Left colon (tissue), 2 donors: ENCODE measurements around the gene KLHL20. TPM values are rescaled to one million over a fixed set of nuclear protein-coding genes. Genes with fewer than 3 reads are reported as not detected.
"Not testable (repeated sequence)": the region's sequence is repeated elsewhere in the genome, so short reads cannot be mapped to it uniquely, and the experiment has no call there.

ENCODE experiments used
- ATAC-seq: fragments of 200-7000 bp; cut with Tn5 transposase; one replicate; pipeline ENCODE4 v1.9.1; 2020; ENCODE audit warnings: mild to moderate bottlenecking, moderate library complexity
- DNase-seq, 2 donors: peaks; one replicate each; pipeline ENCODE4 v3.0.0-alpha.2; 2020
- intact Hi-C, 2 donors: fragments of 100-400 bp; cut with DNase I in 1 of 2; cut with micrococcal nuclease in 1 of 2; formaldehyde crosslinking; loops; one replicate each; pipeline versions ENCODE4 v1.11.2 to v1.14.0; 2022; cut with DNase I, micrococcal nuclease
- long read RNA-seq: library from polyadenylated mRNA; unstranded; transcript quantifications from one replicate; pipeline ENCODE4 v2.0.0, GENCODE V29; 2021
- total RNA-seq, 2 donors: library from RNA; stranded (reverse); fragmentation: NEBNext Ultra II Directional; extraction: Animal tissue kit (Norgen Biotek cat#: 25700); gene quantifications; one replicate each; pipeline ENCODE4 v1.2.1, GENCODE V29; 2021
- donor health status: DM: no; HTN: no; CAD: no.
- donor health status: DM: yes; HTN: yes; CAD: no.

The KLHL20 gene
- 10 to 100 TPM; 23.3 to 25.1 TPM for total RNA-seq
- long read RNA-seq, transcript KLHL20-201 (12 exons, 3,421 nt), result major isoform, 12 of 26 reads
- long read RNA-seq, partial matches to known transcripts, result 2 of 26 reads
- long read RNA-seq, other reads (novel, unspliced or antisense), result 12 of 26 reads

- DNase-seq, result peak; percentile 82 to 83
- intact Hi-C loops, result no loop called here
- ATAC-seq, result peak; percentile 97
Measured at GRCh38 chr1:173714759-173715537, at the start of gene KLHL20. KLHL20 (plus strand) TSS chr1:173714981; CDS start chr1:173716044, 1,063 bp downstream.

GRCh38 chr1:173666646-173667045, 48.1 kb upstream of the KLHL20 start:
- intact Hi-C loops, result no loop called here
- no peak for DNase-seq
- no peak for ATAC-seq

GRCh38 chr1:173669491-173669941, 45.3 kb upstream of the KLHL20 start, which contains the start of gene ANKRD45:
ANKRD45 (minus strand) TSS chr1:173669851; CDS start chr1:173659418, 10,433 bp downstream.
- intact Hi-C loops, result no loop called here
- no peak for ATAC-seq
- DNase-seq, result no peak

- intact Hi-C loops, ATAC-seq: not testable (repeated sequence)
Measured at GRCh38 chr1:173674496-173674895, 40.3 kb upstream of the KLHL20 start.

GRCh38 chr1:173680152-173680551, 34.6 kb upstream of the KLHL20 start:
- ATAC-seq, intact Hi-C loops, DNase-seq: not testable (repeated sequence)

More at GRCh38 chr1:173674496-173674895, 40.3 kb upstream of the KLHL20 start:
- not testable (repeated sequence) for DNase-seq

GRCh38 chr1:173682184-173682583, 32.6 kb upstream of the KLHL20 start:
- ATAC-seq, result no peak
- intact Hi-C loops, result no loop called here

GRCh38 chr1:173683838-173684237, 30.9 kb upstream of the KLHL20 start:
- intact Hi-C loops, result not testable (repeated sequence)
- DNase-seq (peak; percentile 12 to 52), ATAC-seq (peak; percentile 78)

More at GRCh38 chr1:173682184-173682583, 32.6 kb upstream of the KLHL20 start:
- no peak for DNase-seq

- ATAC-seq, DNase-seq, intact Hi-C loops: not testable (repeated sequence)
Measured at GRCh38 chr1:173685121-173685520, 29.7 kb upstream of the KLHL20 start.

- ATAC-seq (no peak), DNase-seq (no peak)
- intact Hi-C loops, result no loop called here
Measured at GRCh38 chr1:173688300-173688699, 26.5 kb upstream of the KLHL20 start.

GRCh38 chr1:173693238-173693637, 21.5 kb upstream of the KLHL20 start:
- intact Hi-C loops, result no loop called here
- ATAC-seq (no peak), DNase-seq (no peak)

- ATAC-seq, DNase-seq, intact Hi-C loops: not testable (repeated sequence)
Measured at GRCh38 chr1:173701299-173701698, 13.5 kb upstream of the KLHL20 start.

GRCh38 chr1:173702736-173703135, 12.0 kb upstream of the KLHL20 start:
- intact Hi-C loops, result no loop called here
- DNase-seq (no peak), ATAC-seq (no peak)

GRCh38 chr1:173705117-173705516, 9.7 kb upstream of the KLHL20 start:
- intact Hi-C loops, result no loop called here
- no peak for ATAC-seq
- DNase-seq, result no peak

- ATAC-seq, result no peak
Measured at GRCh38 chr1:173708787-173709186, 6.0 kb upstream of the KLHL20 start.

GRCh38 chr1:173714441-173714758, 381 bp upstream of the KLHL20 start:
- no peak for DNase-seq
- intact Hi-C loops, result no loop called here
- no peak for ATAC-seq

More at GRCh38 chr1:173708787-173709186, 6.0 kb upstream of the KLHL20 start:
- intact Hi-C loops, result no loop called here
- DNase-seq, result no peak

GRCh38 chr1:173715538-173715844, 710 bp downstream of the KLHL20 start:
- ATAC-seq (peak; percentile 1), DNase-seq (no peak)
- intact Hi-C loops, result no loop called here

- DNase-seq, result no peak
- intact Hi-C loops, result no loop called here
- no peak for ATAC-seq
Measured at GRCh38 chr1:173717238-173717637, 2.5 kb downstream of the KLHL20 start.

- ATAC-seq, DNase-seq, intact Hi-C loops: not testable (repeated sequence)
Measured at GRCh38 chr1:173731331-173731730, 16.6 kb downstream of the KLHL20 start.

GRCh38 chr1:173733912-173734311, 19.1 kb downstream of the KLHL20 start:
- DNase-seq (no peak), ATAC-seq (no peak)
- intact Hi-C loops, result no loop called here

GRCh38 chr1:173736104-173736503, 21.3 kb downstream of the KLHL20 start:
- ATAC-seq, DNase-seq, intact Hi-C loops: not testable (repeated sequence)
